HG03460 (cell line): ENCODE data around the gene MGAT4A.

ENCODE experiments used
- ATAC-seq: cut with Tn5 transposase; IDR thresholded peaks from one replicate; pipeline ENCODE4 v1.9.1; 2021; ENCODE audit not compliant: unreplicated experiment

Gene MGAT4A

DNA sequence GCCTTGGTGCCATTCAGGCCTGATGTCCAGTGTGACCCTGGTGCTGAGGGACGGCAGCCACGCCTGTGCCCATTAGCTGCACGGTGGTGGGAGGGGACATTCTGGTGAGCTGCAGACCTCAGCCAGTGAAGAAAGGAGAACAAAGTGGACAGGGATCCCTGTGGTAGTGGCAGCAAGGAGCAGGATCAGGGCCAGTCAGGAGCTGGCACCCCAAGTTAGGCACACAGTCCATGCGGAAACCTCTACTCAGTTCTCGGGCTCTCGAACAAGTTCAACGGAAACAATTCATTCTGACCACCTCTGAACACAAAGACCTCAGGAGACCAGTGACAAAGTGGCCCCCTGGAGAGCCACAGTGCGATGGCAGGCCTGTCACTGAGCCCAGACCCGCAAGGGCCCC is 152.7 kb downstream of the MGAT4A start:
- no peak for ATAC-seq

DNA sequence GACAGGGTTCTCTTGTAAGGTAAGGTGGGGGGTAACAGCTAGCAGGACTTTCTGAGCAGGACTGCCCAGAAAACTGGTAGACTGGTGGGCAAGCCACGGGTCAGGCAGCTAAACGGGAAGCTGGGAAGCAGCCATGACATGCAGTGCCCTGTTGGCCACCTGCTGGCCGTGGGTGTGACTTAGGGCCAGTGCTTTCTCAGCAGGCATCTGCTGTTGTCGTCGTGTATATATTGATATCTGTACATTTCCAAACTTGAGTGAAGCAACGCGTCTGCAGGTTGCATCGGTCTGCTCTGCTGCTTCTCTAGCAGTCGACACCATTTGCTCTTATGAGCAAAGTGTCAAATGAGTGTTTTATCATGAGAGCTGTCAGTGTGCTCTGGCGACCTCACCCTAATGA is 153.6 kb downstream of the MGAT4A start:
- ATAC-seq, result no peak

DNA sequence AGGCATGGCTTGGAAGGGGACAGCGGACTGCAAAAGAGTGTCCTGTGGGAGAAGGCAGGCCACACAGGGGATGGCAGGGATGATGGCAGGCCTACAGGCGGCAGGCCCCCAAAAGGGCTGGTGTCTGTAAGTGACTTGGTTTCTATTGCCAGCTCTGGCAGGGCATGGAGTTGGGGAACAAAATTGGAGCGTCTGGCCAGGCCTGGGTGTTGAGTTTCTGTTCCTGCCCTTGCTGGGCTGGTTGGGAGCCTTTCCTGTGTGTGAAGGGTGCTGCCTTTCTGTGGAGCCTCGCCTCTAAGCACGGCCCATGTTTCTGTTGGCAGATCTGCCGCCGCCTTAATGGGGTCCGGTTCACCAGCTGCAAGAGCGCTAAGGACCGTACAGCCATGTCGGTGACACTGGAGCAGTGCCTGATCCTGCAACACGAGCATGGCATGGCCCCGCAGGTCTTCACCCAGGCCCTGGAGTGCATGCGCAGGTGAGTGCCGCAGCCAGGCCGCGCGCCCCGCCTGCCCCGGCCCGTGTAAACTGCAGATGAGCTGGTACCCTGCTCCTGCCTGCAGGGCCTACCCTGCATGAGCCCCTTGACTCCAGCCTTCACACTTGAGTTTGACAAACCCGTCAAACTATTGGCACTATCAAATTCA is 154.1 kb downstream of the MGAT4A start:
- no peak for ATAC-seq

GRCh38 chr2:98573426-98573825 is 157.5 kb downstream of the MGAT4A start:
- no peak for ATAC-seq

DNA sequence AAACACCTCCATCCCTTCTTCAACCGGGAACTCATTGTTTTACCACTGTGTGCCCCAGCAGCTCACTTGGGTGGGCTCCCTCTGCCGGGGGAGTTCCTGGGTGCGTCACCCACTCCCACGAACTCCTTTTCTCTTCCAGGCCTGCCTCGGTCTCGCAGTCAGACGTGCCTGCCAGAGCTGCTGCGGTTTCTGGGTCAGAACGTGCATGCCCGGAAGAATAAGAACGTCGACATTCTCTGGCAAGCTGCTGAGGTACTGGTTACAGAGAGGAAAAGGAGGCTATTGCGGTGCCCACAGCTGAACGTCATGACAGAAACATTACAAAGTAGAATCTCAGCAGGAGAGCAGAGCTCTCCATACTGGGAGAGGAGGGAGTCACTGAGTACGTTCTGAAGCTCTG is 158.3 kb downstream of the MGAT4A start:
- no peak for ATAC-seq

DNA sequence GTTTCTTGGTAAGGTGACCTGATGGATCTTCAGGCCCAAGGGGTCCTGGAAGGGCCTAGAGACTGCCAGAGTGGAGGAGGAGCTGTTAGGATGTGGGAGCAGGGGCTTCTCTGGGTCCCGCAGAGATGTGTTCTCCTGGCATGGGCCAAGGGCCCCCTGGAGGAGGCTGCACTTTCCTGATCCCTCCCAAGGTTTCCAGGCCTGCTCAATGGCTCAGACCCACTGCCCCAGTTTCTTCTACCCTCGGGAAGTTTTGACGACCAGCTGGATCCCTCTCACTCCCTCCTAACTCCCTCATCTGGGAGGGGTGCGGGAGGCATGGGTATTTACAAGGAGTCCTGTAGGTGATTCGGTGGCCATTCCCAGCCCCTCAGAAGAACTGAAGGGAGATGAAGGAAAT is 158.7 kb downstream of the MGAT4A start:
- no peak for ATAC-seq

DNA sequence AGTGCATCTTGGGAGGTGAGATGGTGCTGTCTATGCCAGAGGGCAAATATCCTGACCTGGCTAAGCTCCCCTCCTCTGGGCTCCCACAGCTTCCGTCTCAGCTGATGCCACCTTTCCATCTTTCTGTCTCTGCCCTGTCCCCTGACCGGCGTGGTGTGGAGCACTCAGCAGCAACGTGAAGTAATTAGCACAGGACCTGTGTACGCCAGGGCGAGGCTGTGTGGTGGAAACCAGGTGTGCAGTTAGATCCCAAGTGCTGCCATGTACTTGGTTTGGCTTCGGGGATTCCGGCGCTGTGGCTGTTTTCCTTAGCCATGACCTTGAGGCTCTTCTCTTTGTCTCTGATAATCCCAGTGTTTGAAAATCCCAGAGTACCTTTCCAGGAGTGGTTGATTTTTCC is 159.1 kb downstream of the MGAT4A start:
- no peak for ATAC-seq

DNA sequence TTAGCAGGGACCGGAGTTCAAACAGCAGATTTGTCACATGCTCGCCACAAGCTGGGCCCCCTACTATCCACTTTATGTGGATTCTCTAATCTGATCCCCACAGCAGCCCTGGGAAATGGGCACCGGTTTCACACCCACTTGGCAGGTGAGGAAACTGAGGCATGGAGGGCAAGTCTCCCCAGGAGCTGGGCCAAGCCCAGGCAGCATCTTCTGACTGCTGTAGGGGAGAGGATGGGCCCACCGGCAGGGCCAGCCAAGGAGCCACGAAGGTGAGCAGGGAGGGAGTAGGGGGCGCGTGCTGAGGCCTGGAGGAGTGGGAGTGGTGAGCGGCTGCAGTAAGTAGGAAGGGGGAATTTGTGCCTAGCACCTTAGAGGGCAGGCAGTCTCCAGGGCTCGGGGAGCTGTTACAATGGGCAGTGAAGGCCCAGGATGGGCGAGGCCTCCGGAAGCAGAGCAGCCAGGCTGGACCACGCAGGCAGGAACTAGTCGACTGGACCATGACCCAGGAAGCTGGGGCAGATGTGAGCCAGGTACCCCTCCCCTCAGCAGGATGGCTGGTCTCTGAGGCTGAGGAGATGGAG is 159.7 kb downstream of the MGAT4A start:
- no peak for ATAC-seq

- no peak for ATAC-seq
These were observed 160.6 kb downstream of the MGAT4A start for GRCh38 chr2:98570356-98570755.

DNA sequence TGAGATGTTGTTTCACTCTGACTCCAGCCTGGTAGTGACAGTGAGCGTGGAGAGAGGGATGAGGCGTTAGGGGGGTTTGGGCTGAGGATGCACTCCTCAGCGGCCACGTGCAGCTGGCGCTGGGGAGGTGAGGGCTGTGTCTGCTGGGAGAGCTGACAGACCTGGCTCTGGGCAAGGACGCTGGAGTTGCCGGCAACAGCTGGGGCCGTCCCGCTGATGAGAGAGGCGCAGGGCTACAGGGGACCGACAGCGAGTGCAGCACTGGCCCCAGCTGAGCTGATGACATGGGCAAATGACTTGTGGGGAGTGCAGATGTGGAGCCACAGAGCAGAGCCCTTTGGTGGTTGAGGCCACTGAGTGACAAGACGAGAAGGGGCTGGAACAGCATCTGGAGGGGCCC is 161.0 kb downstream of the MGAT4A start:
- ATAC-seq, result no peak

DNA sequence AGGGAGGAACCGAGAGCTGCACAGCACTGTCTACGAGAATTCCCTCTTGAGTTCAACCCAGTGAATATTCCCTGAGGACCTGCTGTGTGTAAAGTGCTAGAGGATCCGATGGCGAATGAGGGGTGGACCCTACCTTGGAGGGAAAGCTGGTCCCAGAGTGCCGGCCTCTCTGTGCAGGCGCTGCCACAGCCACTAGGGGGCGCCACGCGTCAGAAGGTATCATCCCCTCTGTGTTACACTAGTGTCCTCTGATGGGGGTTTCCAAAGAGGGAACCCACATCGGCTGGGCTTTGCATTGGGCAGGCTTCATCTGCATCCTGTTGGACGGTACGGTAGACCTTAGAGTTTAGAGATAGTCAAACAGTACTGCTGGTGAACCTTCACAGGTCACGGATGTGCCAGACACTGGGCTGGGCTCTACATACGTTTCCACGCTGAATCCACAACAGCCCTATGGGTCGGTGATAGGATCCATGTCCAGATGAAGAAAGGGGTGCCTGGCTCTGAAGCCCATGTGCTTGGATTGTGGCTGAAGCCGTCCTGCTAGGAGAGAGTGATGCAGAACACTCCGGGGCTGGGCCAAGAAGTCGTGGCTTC is 161.6 kb downstream of the MGAT4A start:
- ATAC-seq, result no peak
